Measurements from ENCODE around the gene CCDC85C. TPM values are rescaled to one million over a fixed set of nuclear protein-coding genes. Genes with fewer than 3 reads are reported as not detected.

Gene CCDC85C
- total and polyA plus RNA-seq, 4 experiments from 2014 or later, result 0.36 to 14.4 (median 7.9) TPM

GRCh38 chr14:99516156-99516870, 87.7 kb downstream of the CCDC85C start:
- Mint-ChIP-seq H3K36me3 (peaks cover 0 to 21% of the 10 kb centered on the region in 2 donors), H3K4me3 (no peak overlapping the region), H3K4me1 (no peaks in the 10 kb centered on the region), H3K27me3 (no peaks in the 10 kb centered on the region), H3K9me3 (no peaks in the 10 kb centered on the region), H3K27ac (peak overlapping the region in 1 of 7 donors; percentile 86)
- H3K9me3 ChIP-seq (ENCODE audit: control insufficient read depth in 1 of 2, low read length in 2 of 2), result no peaks in the 10 kb centered on the region
- intact Hi-C loops (cut with micrococcal nuclease), result no loop called here
- H3K27me3 ChIP-seq (ENCODE audit: insufficient read depth, low read length), result no peaks in the 10 kb centered on the region
- no peak overlapping the region for H3K4me3 ChIP-seq (ENCODE audit: low read length in 2 of 2)
- ChIA-PET POLR2A (ENCODE audit: partially characterized antibody) (interaction anchor here (1.0 kb wide), 1 partner anchor 36 kb away, joined by 6 read pairs; the partner anchor contains the start of genes CCNK and SETD3), CTCF (ENCODE audit: partially characterized antibody) (interaction anchor here (0.7 to 4.5 kb wide), 3 partner anchors 89 to 369 kb away, joined by 3 to 30 read pairs (median 9); no protein-coding TSS in a partner anchor)
- DNase-seq, result peak in 1 of 5 donors; percentile 38
- no peak overlapping the region for H3K27ac ChIP-seq (ENCODE audit: low read depth, low read length)
- H3K36me3 ChIP-seq (ENCODE audit: insufficient read depth, low read length), result no peaks in the 10 kb centered on the region
- H3K4me1 ChIP-seq (ENCODE audit: insufficient read depth, low read length), result no peaks in the 10 kb centered on the region

DNA sequence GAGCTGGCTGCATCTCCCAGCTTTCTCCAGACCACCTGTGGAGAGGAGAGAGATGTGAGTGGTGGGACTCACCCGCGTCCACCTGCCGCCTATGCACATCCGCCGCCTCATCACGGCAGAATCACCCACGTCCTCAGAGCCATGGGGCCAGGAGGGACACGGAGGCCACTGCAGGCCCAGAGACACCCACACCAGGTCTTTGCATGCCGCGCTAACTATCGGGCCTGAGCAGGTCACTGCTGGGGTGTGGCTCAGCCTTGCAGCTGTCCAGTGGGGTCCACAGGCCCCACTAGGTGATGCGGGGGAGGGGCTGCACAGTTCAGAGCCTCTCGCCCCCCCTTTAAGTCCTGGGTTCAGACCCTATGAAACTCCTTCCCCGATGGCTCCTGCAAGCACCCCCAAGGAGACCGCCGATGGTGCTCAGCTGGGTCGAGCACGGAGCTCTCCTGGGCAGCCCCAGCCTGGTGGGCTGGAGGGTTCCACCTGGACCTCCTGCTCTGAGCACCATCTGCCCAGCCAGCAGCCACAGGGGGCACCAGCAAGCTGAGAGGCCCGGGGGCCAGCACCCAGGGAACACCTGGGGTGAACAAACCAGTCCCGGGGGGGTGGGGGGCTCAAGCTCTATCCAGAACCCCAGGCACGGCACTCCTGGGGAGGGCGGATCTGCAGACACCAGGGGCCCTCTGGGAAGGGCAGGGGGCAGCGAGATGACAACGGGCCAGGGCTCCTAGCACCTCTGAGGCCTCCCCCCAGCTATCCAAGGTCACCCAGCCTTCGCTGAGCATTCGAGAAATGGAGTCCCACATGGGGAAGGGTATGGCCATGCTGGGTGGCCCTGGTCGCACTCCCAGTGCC, 88.5 kb downstream of the CCDC85C start:
- ChIA-PET POLR2A (ENCODE audit: partially characterized antibody) (interaction anchor here (1.0 kb wide), 1 partner anchor 35 kb away, joined by 6 read pairs; the partner anchor contains the start of genes CCNK and SETD3), CTCF (ENCODE audit: partially characterized antibody) (interaction anchor here (1.1 to 4.5 kb wide), 2 partner anchors 10 to 113 kb away, joined by 4 to 30 read pairs; no protein-coding TSS in a partner anchor)
- no peaks in the 10 kb centered on the region for H3K9me3 Mint-ChIP-seq
- Histone ChIP-seq H3K27ac (ENCODE audit: low read depth, low read length) (no peak overlapping the region), H3K36me3 (ENCODE audit: insufficient read depth, low read length) (no peaks in the 10 kb centered on the region), H3K4me3 (ENCODE audit: low read length in 2 of 2) (no peak overlapping the region), H3K4me1 (ENCODE audit: insufficient read depth, low read length) (no peaks in the 10 kb centered on the region), H3K27me3 (ENCODE audit: insufficient read depth, low read length) (no peaks in the 10 kb centered on the region), H3K9me3 (ENCODE audit: control insufficient read depth in 1 of 2, low read length in 2 of 2) (no peaks in the 10 kb centered on the region)
- intact Hi-C loops (cut with micrococcal nuclease), result no loop called here
- no peaks in the 10 kb centered on the region for H3K4me1 Mint-ChIP-seq
- no peak overlapping the region for H3K4me3 Mint-ChIP-seq
- H3K36me3 Mint-ChIP-seq, result peaks cover 0 to 28% of the 10 kb centered on the region in 2 donors
- H3K27ac Mint-ChIP-seq, result no peak overlapping the region
- DNase-seq, result no peak
- H3K27me3 Mint-ChIP-seq, result no peaks in the 10 kb centered on the region

GRCh38 chr14:99514552-99515300, 89.3 kb downstream of the CCDC85C start:
- no peak overlapping the region for H3K4me3 Mint-ChIP-seq
- H3K9me3 ChIP-seq (ENCODE audit: control insufficient read depth in 1 of 2, low read length in 2 of 2), result no peaks in the 10 kb centered on the region
- no peaks in the 10 kb centered on the region for H3K4me1 Mint-ChIP-seq
- no peak overlapping the region for H3K4me3 ChIP-seq (ENCODE audit: low read length in 2 of 2)
- H3K36me3 Mint-ChIP-seq, result peaks cover 0 to 29% of the 10 kb centered on the region in 2 donors
- H3K27me3 Mint-ChIP-seq, result no peaks in the 10 kb centered on the region
- peak in 1 of 5 donors; percentile 39 for DNase-seq
- POLR2A ChIA-PET (ENCODE audit: partially characterized antibody), result interaction anchor here (1.0 kb wide), 1 partner anchor 34 kb away, joined by 6 read pairs; the partner anchor contains the start of genes CCNK and SETD3
- CTCF ChIA-PET (ENCODE audit: partially characterized antibody), result interaction anchor here (1.1 kb wide), 1 partner anchor 9 kb away, joined by 4 read pairs; no protein-coding TSS in a partner anchor
- no peaks in the 10 kb centered on the region for H3K4me1 ChIP-seq (ENCODE audit: insufficient read depth, low read length)
- H3K9me3 Mint-ChIP-seq, result no peaks in the 10 kb centered on the region
- H3K27ac ChIP-seq (ENCODE audit: low read depth, low read length), result no peak overlapping the region
- intact Hi-C loops (cut with micrococcal nuclease), result no loop called here
- no peaks in the 10 kb centered on the region for H3K27me3 ChIP-seq (ENCODE audit: insufficient read depth, low read length)
- H3K36me3 ChIP-seq (ENCODE audit: insufficient read depth, low read length), result no peaks in the 10 kb centered on the region
- peak overlapping the region in 1 of 7 donors; percentile 38 for H3K27ac Mint-ChIP-seq

GRCh38 chr14:99513946-99514551, 90.0 kb downstream of the CCDC85C start:
- H3K36me3 Mint-ChIP-seq, result peaks cover 0 to 34% of the 10 kb centered on the region in 2 donors

GRCh38 chr14:99513183-99513694, 90.8 kb downstream of the CCDC85C start:
- DNase-seq, result no peak
- Histone ChIP-seq H3K4me1 (ENCODE audit: insufficient read depth, low read length) (no peaks in the 10 kb centered on the region), H3K27ac (ENCODE audit: low read depth, low read length) (no peak overlapping the region), H3K36me3 (ENCODE audit: insufficient read depth, low read length) (peaks cover 8% of the 10 kb centered on the region), H3K4me3 (ENCODE audit: low read length in 2 of 2) (no peak overlapping the region), H3K27me3 (ENCODE audit: insufficient read depth, low read length) (no peaks in the 10 kb centered on the region), H3K9me3 (ENCODE audit: control insufficient read depth in 1 of 2, low read length in 2 of 2) (no peaks in the 10 kb centered on the region)
- H3K9me3 Mint-ChIP-seq, result no peaks in the 10 kb centered on the region
- POLR2A ChIA-PET (ENCODE audit: partially characterized antibody), result no interaction called here
- H3K27me3 Mint-ChIP-seq, result no peaks in the 10 kb centered on the region
- no peaks in the 10 kb centered on the region for H3K4me1 Mint-ChIP-seq
- CTCF ChIA-PET (ENCODE audit: partially characterized antibody), result no interaction called here
- intact Hi-C loops (cut with micrococcal nuclease), result no loop called here
- H3K4me3 Mint-ChIP-seq, result no peak overlapping the region
- peak overlapping the region in 2 of 7 donors; percentile 12 to 38 for H3K27ac Mint-ChIP-seq
- H3K36me3 Mint-ChIP-seq, result peaks cover 6 to 43% of the 10 kb centered on the region in 2 donors

More at GRCh38 chr14:99513946-99514551, 90.0 kb downstream of the CCDC85C start:
- no peaks in the 10 kb centered on the region for H3K9me3 ChIP-seq (ENCODE audit: control insufficient read depth in 1 of 2, low read length in 2 of 2)
- intact Hi-C loops (cut with micrococcal nuclease), result no loop called here
- H3K4me3 ChIP-seq (ENCODE audit: low read length in 2 of 2), result no peak overlapping the region
- no peaks in the 10 kb centered on the region for H3K27me3 Mint-ChIP-seq
- H3K27ac ChIP-seq (ENCODE audit: low read depth, low read length), result no peak overlapping the region
- POLR2A ChIA-PET (ENCODE audit: partially characterized antibody), result no interaction called here
- H3K27ac Mint-ChIP-seq, result peak overlapping the region in 1 of 7 donors; percentile 38
- H3K4me1 Mint-ChIP-seq, result no peaks in the 10 kb centered on the region
- no peaks in the 10 kb centered on the region for H3K27me3 ChIP-seq (ENCODE audit: insufficient read depth, low read length)
- H3K4me1 ChIP-seq (ENCODE audit: insufficient read depth, low read length), result no peaks in the 10 kb centered on the region
- no peak for DNase-seq
- H3K4me3 Mint-ChIP-seq, result no peak overlapping the region
- H3K9me3 Mint-ChIP-seq, result no peaks in the 10 kb centered on the region
- CTCF ChIA-PET (ENCODE audit: partially characterized antibody), result no interaction called here
- H3K36me3 ChIP-seq (ENCODE audit: insufficient read depth, low read length), result peaks cover under 1% of the 10 kb centered on the region

- no peaks in the 10 kb centered on the region for H3K4me1 Mint-ChIP-seq
- no peak for DNase-seq
- no peaks in the 10 kb centered on the region for H3K27me3 ChIP-seq (ENCODE audit: insufficient read depth, low read length)
- no peak overlapping the region for H3K4me3 ChIP-seq (ENCODE audit: low read length in 2 of 2)
- POLR2A ChIA-PET (ENCODE audit: partially characterized antibody), result interaction anchor here (0.8 kb wide), 1 partner anchor 32 kb away, joined by 3 read pairs; the partner anchor contains the start of genes CCNK and SETD3
- peak overlapping the region in 2 of 7 donors; percentile 16 to 29 for H3K27ac Mint-ChIP-seq
- H3K9me3 Mint-ChIP-seq, result no peaks in the 10 kb centered on the region
- peaks cover 14% of the 10 kb centered on the region for H3K36me3 ChIP-seq (ENCODE audit: insufficient read depth, low read length)
- H3K27me3 Mint-ChIP-seq, result no peaks in the 10 kb centered on the region
- H3K4me1 ChIP-seq (ENCODE audit: insufficient read depth, low read length), result no peaks in the 10 kb centered on the region
- H3K27ac ChIP-seq (ENCODE audit: low read depth, low read length), result no peak overlapping the region
- peaks cover 10 to 48% of the 10 kb centered on the region in 2 donors for H3K36me3 Mint-ChIP-seq
- H3K9me3 ChIP-seq (ENCODE audit: control insufficient read depth in 1 of 2, low read length in 2 of 2), result no peaks in the 10 kb centered on the region
- no peak overlapping the region for H3K4me3 Mint-ChIP-seq
- CTCF ChIA-PET (ENCODE audit: partially characterized antibody), result no interaction called here
- intact Hi-C loops (cut with micrococcal nuclease), result no loop called here
These were observed 91.3 kb downstream of the CCDC85C start for GRCh38 chr14:99512571-99513182.
